AG04449 (cell line): ENCODE measurements around the gene DOCK4.

Experiments
- CTCF ChIA-PET: fragments of 350-600 bp; formaldehyde crosslinking; extraction: SDS; loops from one replicate; lab custom pipeline; 2021; ENCODE audit warnings: antibody characterized with exemption; lab: Yijun Ruan, JAX
- POLR2A ChIA-PET: fragments of 400-600, 350-600 bp; formaldehyde crosslinking; extraction: SDS; loops from one replicate; lab custom pipeline; 2020; ENCODE audit warnings: antibody characterized with exemption, inconsistent platforms; lab: Yijun Ruan, JAX
- DNase-seq: peaks from one replicate; pipeline ENCODE4 v3.0.0-alpha.2; 2010; ENCODE audit warnings: low read depth, low spot score
- H3K4me3 ChIP-seq: 2 replicates; pipeline ENCODE4 v1.5.1; 2011; ENCODE audit warnings: low read depth, mild to moderate bottlenecking, control low read depth, low read length
- CTCF ChIP-seq: IDR thresholded peaks from one replicate; pipeline ENCODE4 v1.5.1; 2011; ENCODE audit warnings: mild to moderate bottlenecking, moderate library complexity, low read length, control low read depth, inconsistent platforms; ENCODE audit not compliant: insufficient read depth; ENCODE audit errors: missing control alignments

The DOCK4 gene

GRCh38 chr7:112110175-112110574, 96.0 kb downstream of the DOCK4 start:
- POLR2A ChIA-PET, result no interaction called here
- CTCF ChIA-PET, result no interaction called here
- no peak for TF ChIP-seq CTCF
- no peak overlapping the region for H3K4me3 ChIP-seq
- no peak for DNase-seq

GRCh38 chr7:112108981-112109380, 97.2 kb downstream of the DOCK4 start:
- no peak for DNase-seq
- ChIA-PET CTCF (no interaction called here), POLR2A (no interaction called here)
- no peak overlapping the region for H3K4me3 ChIP-seq
- no peak for TF ChIP-seq CTCF

- POLR2A ChIA-PET, result no interaction called here
- no peak for TF ChIP-seq CTCF
- CTCF ChIA-PET, result no interaction called here
- H3K4me3 ChIP-seq, result no peak overlapping the region
- no peak for DNase-seq
Measured at GRCh38 chr7:112105584-112106530, 100.3 kb downstream of the DOCK4 start.

GRCh38 chr7:112104120-112104519, 102.1 kb downstream of the DOCK4 start:
- DNase-seq, result no peak
- CTCF ChIA-PET, result no interaction called here
- H3K4me3 ChIP-seq, result no peak overlapping the region
- TF ChIP-seq CTCF, result no peak
- POLR2A ChIA-PET, result no interaction called here

- TF ChIP-seq CTCF, result no peak
- no peak overlapping the region for H3K4me3 ChIP-seq
- POLR2A ChIA-PET, result no interaction called here
- DNase-seq, result no peak
- CTCF ChIA-PET, result no interaction called here
Measured at GRCh38 chr7:112103246-112103645, 103.0 kb downstream of the DOCK4 start.

- no peak for DNase-seq
- no peak for TF ChIP-seq CTCF
- H3K4me3 ChIP-seq, result no peak overlapping the region
- ChIA-PET CTCF (no interaction called here), POLR2A (no interaction called here)
Measured at GRCh38 chr7:112101201-112101846, 104.9 kb downstream of the DOCK4 start.
